Measurements from ENCODE around the gene CCSER2.
"Not testable (repeated sequence)": the region's sequence is repeated elsewhere in the genome, so short reads cannot be mapped to it uniquely, and the experiment has no call there.

Gene CCSER2

GRCh38 chr10:84312816-84313215, 15.6 kb upstream of the CCSER2 start:
- no peak for DNase-seq

GRCh38 chr10:84314275-84314674, 14.1 kb upstream of the CCSER2 start:
- no peak for DNase-seq

GRCh38 chr10:84317174-84317573, 11.2 kb upstream of the CCSER2 start:
- DNase-seq, result no peak

- no peak for DNase-seq
Measured at GRCh38 chr10:84321902-84322301, 6.5 kb upstream of the CCSER2 start.

- not testable (repeated sequence) for DNase-seq
Measured at GRCh38 chr10:84323566-84323965, 4.8 kb upstream of the CCSER2 start.

GRCh38 chr10:84326995-84327394, 1.4 kb upstream of the CCSER2 start:
- not testable (repeated sequence) for DNase-seq

- DNase-seq, result no peak
Measured at GRCh38 chr10:84329196-84329611, 815 bp downstream of the CCSER2 start.

GRCh38 chr10:84329986-84330651, 1.7 kb downstream of the CCSER2 start:
- DNase-seq, result no peak

- no peak for DNase-seq
Measured at GRCh38 chr10:84331091-84331490, 2.7 kb downstream of the CCSER2 start.

GRCh38 chr10:84333864-84334451, 5.6 kb downstream of the CCSER2 start:
- DNase-seq, result no peak

- no peak for DNase-seq
Measured at GRCh38 chr10:84334811-84335210, 6.4 kb downstream of the CCSER2 start.

GRCh38 chr10:84335516-84335915, 7.1 kb downstream of the CCSER2 start:
- no peak for DNase-seq

GRCh38 chr10:84336406-84337090, 8.2 kb downstream of the CCSER2 start:
- DNase-seq, result no peak

GRCh38 chr10:84337199-84337598, 8.8 kb downstream of the CCSER2 start:
- no peak for DNase-seq

- no peak for DNase-seq
Measured at GRCh38 chr10:84339025-84339424, 10.6 kb downstream of the CCSER2 start.

GRCh38 chr10:84340187-84340586, 11.8 kb downstream of the CCSER2 start:
- DNase-seq, result no peak

- DNase-seq, result no peak
Measured at GRCh38 chr10:84340632-84341537, 12.5 kb downstream of the CCSER2 start.

GRCh38 chr10:84341538-84341856, 13.1 kb downstream of the CCSER2 start:
- DNase-seq, result no peak

GRCh38 chr10:84341983-84342382, 13.6 kb downstream of the CCSER2 start:
- no peak for DNase-seq

GRCh38 chr10:84342584-84342983, 14.2 kb downstream of the CCSER2 start:
- no peak for DNase-seq

GRCh38 chr10:84343831-84344230, 15.4 kb downstream of the CCSER2 start:
- DNase-seq, result no peak

GRCh38 chr10:84344526-84344925, 16.1 kb downstream of the CCSER2 start:
- DNase-seq, result no peak

GRCh38 chr10:84347575-84348002, 19.2 kb downstream of the CCSER2 start:
- DNase-seq, result not testable (repeated sequence)
